Stimulated activated CD4-positive, alpha-beta T cell treated with anti-CD3 and anti-CD28 coated beads, Interleukin-1b, Interleukin-23, amount 100 ng/mL, for 1 hour (primary cell): ENCODE results near the gene CD248.
"Not testable (repeated sequence)": the region's sequence is repeated elsewhere in the genome, so short reads cannot be mapped to it uniquely, and the experiment has no call there.

Experiments
- DNase-seq, 2 donors: peaks; one replicate each; pipeline ENCODE4 v3.0.0-alpha.2; 2020; ENCODE audit warnings: low read depth in 2 of 2

Gene CD248

DNA sequence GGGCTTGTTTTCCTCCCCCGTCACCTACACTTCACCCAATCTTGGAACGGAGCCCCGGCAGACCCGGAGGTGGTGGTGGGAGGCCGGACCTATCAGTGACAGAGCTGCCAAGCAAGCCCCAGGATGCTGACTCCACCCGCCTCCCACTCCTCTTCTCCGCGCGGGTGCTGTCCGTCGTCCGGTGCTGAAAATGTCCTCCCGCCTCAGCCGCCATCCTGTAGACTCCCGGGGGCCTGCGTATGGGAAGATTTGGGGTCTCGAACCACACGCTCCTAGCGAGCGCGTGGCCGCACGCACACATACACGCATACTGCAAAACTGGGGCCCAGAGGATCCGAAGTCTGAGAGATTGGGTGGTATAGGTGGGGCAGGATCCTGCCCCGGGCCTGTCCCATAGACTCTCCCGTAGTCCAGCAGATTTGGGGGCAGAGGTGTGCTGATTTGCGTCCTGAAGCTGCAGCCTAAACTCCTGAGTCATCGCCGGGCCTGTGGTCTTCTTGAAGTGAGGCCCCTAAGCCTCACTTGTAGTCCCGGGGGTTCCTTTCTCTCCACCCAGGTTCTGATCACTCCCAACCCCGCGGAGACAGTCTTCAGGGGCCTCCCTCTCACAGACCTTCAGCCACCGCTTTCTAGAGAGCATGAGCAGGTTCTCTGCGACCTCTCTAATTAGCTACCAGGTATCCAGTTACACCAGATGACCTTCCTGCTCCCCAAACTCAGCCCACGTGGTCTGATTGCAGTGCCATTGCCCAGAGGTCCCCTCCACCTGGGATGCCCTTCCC, 27.1 kb downstream of the CD248 start:
- DNase-seq: peak; percentile 29 to 62

DNA sequence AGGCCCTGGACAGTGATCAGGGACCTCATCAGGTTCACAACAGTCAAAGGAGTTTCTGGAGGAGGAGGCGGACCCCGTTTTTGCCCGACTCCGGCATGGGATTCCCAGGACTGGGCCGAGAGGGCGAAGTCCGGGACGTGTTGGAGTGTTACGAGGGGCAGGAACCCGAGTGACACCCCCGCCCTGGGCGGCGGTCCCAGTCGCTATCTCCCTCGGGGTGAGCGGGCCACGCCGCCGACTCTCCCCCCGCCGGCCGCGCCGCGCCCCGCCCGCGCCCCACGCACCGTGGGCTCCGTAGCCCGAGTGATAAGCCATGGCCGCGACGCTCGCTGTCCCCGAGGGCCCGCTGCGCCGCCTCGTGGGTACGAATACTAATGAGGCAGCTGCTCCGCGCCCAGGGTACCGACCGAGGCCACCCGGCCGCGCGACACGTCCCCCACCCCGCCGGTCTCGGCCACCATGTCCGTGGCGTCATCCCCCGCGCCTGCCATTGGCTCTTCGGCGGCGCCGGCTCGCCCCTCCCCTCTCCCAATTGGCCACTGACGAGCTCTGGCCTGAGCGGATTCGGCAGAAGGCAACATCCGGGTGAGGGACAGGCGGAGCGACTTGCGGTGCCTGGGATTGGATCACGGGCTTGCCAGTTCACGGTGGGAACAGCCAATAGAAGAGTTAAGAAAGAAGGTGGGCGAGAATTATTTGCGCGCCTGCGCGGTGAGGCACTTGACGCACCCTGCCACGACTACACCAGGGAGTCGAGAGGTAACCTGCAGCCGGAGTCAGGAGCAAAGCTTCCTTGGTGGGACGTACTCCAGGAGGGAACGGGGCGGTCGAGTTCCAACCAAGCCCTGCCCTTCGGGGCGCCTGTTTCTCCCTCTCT, 27.9 kb downstream of the CD248 start, which contains the start of gene YIF1A:
TSS of gene YIF1A (minus strand) at position 473 of the 877 bp plus-strand sequence. CDS start at position 315, 158 bp downstream.
- peak; percentile 91 to 97 for DNase-seq

DNA sequence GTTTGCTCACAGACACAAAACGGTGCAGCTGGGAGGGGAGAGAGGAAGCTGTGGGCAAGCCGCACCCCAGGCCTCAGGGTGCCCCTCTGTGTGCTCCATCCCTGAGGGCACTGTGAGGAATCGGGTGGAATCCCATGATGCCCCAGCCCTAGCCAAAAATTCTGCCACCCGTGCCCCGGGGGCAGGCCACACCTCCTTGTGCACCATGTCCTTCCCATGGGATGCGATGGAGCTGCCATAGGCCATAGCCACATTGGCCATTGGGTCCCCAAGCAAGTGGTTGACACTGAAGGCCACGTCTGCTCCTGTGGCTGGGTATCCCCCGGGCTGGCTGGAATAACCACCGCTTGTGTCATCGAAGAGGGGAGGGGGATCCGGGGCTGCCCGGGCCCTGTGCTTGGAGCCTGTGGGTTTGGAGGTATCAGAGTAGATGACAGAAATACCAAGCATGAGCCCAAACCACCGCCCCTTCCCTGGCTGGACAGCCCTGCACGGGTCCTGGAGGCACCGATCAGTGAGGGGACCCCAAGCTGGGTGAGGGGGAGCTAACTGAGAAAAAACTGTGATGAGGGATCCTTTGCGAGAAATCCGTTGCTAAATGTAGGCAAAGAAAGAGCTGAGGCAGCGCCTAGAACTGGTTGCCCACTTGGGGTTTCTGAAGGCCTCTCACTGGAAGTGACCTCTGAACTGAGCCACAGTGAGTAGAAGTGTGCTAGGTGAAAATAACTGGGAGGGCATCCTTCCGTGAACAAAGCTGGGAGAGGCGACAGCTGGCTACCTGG, 28.8 kb downstream of the CD248 start:
- DNase-seq: no peak

DNA sequence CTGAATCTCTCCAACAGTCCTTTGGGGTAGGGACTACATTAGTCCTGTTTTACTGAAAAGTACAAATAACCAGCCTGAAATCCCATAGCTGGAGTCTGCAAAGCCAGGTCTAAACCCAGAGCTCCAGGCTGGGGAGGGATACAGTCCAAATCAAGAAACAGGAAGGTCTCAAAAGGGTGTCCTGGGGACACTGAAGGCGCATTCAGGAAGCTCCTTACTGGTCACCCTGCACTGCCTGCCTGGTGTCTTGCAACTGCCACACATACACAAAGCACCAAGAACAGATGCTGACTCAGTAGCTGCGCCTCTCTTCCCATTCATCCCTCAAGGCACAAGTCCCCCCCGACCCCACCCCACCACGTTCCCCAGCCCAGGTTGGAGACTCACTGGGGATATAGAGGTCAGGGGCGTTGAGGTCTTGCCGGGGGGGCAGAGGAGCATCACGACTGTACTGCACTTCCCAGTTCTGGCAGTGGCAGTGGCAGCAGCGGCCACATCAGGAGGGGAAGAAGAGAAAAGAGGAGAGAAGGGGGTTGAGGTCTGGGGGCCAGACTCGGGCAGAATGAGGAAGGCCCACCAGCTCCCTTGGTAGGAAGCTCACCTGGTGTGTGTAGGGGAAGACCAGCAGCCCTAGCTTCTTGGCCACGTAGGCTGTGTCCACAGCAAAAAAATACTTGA, 29.5 kb downstream of the CD248 start:
- no peak for DNase-seq

DNA sequence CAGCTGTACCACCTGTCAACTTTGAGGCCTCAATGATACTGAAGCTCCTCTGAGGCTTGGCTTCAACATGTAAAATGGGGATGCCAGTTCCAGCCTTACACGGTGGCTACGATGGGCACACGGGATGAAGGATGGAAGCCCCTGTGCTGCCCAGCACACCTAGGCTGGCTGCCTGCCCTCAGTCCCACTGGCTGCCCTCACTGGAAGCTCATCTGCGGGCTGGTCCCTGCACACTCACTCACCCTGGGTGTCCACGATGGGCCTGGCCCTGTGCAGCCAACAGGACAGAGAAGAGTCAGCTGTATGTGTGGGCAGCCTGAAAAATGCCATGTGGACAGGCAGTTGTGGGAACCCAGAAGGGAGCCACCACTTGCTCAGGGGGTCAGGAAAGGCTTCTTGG, 30.1 kb downstream of the CD248 start:
- DNase-seq: no peak

DNA sequence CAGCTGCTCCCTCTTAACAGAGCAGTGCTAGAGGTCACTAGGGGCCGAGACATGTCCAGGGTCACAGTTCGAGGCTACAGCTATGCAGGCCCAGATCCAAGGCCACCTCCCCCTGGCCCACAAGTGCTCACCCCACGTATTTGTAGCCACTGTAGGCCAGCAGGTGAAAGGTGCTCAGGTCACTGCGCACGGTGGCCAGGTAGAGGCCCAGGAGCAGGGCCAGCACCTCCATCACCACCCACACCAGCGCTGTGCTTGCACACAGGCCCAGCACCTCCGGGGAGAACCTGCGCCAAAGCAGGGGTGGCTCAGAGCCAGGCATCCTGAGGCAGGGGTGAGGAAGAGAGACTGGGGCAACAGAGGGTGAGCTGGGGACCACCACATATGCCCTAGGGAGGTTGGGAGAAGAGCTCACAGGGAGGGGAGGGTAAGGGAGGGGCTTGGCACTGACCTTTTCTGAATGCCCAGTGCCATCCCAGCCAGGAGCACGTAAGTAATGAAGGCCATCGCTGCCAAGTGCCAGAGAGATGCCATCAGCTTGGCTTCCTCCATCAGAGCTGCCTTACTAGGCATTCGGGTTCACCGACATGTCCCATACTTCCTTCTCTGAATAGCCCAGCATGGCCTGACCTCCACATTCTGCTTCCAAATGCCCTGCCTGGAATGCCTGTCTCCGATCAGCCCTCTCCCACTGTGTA, 31.4 kb downstream of the CD248 start:
- DNase-seq: no peak

DNA sequence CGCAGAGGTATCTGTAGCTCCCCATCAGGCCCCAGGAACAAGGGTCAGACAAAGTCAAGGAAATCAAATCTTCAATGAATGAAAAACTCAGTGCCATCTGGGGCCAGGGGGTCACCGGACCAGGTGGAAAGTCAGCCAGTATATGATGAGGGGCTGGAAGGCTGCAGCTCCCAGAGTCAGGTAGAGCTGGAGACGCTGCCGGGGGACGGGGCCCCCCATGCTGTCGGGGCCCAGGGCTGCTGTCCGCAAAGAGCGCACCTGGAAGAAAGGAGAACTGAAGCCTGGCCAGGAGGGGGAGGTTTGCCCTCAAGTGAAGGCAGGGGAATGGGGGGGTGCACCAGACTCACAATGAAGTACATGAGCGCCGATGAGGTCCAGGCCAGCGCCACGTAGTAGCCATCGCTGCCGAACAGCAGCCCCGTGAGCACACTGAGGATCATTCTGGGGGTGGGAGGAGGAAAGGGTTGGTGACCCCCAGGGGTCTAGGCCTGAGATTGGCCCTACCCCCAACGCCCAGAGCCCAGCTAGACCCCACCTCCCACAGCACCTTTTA, 32.2 kb downstream of the CD248 start:
- DNase-seq: no peak

DNA sequence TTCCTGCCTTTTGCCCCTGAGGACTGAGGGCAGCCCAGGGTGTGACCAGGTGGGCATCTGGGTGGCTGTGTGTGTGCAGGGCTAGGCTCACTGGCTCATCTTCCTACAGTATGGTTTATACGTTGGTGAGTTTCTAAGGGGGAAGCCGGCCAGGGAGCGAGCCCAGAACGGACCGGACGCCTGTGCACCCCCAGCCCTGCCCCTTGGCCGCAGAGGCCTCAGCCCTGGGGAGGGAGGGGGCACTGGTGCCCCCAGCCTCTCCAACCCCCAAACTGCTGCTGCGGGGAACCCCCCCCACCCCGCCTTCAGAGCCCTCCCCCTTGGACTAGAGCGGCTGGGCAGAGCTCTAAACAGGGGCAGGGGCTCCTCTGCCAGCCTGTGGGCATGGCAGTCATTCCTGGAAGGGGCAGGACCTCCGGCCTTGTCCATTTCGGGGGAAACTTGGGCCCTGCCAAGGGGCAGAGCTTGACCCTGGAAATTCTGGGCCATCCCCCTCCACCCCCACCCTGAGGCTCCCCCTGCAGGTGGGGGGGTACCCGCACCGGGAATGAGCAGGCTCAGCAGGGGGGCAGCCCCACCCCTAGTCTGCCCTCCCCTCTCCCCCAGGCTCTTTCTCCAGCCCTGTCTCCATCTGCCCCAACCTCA, 33.3 kb downstream of the CD248 start:
- DNase-seq: no peak

DNA sequence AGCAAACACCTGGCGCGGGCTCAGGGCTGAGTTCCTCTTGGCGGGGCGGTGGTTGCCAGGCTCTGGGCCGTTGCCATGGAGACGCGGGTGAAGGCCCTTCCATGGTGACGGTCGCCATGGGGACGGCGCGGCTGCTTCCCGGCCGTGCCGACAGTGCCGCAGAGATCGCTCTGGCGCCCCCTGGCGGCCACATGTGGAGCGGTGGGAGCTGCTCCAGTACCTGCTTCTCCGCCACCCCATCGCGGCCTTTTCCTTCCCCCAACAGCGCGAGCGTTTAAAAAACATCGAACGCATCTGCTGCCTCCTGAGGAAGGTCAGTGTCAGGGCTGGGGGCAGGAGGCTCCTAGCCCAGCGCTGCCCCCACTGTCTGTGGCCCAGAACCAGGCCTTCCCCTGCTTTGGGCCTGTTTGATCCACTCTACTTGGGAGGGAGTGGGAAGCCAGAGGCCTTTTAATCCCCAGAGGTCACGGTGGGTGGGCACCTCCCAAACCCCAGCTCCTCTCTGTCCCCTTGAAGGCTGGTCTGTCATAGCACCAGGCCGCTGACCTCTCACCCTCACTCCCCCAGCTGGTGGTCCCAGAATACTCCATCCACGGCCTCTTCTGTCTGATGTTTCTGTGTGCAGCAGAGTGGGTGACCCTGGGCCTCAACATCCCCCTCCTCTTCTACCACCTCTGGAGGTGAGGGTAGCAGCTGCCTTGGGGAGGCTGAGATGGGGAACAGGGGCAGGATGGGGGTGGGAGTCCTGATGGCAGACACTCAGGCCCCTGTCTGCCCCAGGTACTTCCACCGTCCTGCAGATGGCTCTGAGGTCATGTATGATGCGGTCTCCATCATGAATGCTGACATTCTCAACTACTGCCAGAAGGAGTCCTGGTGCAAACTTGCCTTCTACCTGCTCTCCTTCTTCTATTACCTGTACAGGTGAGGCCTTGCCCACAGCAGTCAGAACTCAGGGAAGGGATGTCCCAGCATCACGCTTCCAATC, 34.1 kb downstream of the CD248 start:
- peak; percentile 98 to 99 for DNase-seq

DNA sequence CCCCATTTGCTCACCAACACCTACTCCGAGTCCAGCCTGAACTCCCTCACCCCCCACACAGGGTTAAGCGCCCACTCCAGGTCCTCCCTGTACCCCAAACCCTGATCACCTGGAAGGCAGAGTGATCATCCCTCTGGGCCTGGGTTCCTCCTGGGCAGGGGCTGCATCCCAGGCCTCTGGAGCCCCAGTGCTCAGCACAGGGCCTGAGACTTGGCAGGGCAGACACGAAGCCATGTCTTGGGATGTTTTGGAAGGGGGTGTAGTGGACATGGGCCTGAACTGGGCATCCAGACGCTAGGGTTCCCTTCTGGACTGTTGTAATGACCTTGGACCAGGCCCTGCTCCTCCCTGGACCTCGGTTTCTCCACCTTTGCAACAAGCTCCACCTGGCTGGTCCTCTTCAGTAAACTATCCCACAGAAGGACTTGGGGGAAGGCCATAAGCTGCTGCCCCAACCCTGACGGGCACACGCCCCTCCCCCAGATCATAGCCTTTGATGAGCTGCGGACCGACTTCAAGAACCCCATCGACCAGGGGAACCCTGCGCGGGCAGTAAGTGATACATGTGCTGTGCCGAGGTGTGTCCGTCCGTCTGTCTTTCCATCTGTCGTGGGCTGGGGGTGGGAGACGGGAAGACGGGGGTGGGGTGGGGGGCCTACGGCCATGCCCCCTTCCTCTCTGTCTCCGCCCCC, 34.9 kb downstream of the CD248 start:
- DNase-seq: no peak

DNA sequence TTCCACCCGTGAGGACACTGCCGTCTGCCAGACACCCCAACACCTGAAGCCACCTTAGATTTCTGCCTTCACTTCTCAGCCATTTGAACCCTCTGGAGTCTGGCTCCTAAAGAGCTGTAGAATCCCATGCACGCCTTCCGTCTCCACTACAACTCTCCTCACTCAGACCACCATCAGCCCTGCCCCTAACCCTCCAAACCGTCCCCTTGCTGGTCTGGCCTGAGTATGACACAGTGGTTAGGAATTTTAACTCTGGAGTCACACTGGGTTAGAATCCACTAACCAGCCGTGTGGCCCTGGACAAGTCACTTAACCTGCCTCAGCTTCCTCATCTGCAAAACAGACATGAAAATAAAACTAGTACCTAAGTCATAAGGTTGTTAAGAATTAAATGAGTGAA, 35.8 kb downstream of the CD248 start:
- DNase-seq: no peak

DNA sequence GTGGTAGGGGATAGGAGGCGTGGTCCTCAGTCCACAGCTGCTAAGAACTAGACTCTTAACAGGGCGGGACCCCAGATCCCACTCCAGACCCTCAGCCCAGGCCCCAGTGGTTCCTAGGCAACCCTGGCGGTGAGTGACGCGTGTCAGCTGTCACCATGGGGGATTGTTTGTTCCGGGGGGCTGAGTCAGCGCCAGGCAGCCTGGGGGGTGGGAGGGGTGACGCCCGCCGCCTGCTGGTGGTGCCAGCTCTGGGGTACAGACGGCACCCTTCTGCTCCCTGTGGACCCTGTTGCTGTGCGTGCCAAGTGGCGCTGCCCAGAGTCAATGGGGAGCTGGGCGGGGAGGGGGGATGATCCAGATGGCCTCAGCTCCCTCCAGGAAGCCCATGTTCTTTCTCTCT, 36.4 kb downstream of the CD248 start:
- DNase-seq: no peak

DNA sequence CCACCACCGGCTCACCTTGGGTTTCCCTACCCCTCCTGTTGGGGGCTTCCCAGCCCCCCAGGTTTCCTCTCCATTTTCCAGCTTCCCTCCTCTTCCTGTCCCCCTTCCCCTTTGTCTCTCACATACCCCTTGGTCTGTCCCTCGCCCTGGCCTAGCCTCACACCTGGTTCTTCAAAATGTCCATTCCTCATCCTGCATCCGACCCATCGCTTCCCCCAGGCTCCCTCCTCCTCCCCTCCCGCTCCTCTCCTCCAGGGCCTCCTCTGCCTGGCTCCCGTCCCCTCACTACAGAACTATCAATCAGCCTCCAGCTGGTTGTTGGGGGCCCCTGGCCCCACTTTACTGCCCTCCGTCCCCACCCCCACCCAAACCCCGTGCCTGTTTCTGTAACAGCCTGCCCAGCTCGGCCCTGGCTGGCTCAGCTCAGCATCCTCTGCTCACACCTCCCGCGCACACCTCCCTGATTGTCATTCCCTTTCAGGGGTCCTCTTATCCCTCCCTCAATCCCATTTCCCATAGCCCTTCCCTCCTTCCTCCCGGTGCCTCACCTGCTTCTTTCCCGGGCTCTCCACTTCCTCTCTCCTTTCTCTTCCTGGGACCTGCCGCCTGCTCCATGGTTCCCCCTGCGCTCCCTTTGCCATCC, 37.6 kb downstream of the CD248 start:
- DNase-seq: no peak

DNA sequence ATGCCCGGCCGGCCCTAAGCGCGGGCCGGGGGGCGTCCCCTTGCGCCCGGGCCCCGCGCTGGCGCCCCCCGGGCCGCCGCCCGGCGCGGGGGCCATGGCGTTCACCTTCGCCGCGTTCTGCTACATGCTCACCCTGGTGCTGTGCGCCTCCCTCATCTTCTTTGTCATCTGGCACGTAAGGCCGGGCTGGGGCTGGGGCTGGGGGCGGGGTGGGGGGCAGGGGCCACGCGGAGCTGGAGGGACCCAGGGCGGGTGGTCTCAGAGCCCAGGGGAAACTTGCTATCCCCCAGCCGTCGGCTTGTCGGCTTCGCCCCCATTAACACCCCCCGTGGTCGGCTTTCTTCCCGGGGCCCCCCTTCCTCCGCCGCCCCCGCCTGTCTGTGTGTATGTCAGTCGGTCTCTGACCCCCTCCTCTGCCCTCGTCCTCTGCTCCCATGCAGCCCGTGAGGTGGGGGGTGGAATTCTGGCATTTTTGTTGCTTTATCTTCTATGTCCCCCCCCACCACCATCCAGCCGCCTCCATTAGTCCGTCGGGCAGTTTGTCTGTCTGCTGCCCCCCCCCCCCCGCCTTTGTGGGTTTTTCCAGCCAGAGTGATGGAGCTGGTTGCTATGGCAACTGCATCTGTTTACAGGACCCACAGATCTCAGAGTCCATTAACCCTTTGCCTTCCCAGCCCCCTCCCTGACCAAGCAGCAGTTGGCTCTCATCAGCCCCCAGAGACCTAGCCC, 38.3 kb downstream of the CD248 start:
- no peak for DNase-seq

DNA sequence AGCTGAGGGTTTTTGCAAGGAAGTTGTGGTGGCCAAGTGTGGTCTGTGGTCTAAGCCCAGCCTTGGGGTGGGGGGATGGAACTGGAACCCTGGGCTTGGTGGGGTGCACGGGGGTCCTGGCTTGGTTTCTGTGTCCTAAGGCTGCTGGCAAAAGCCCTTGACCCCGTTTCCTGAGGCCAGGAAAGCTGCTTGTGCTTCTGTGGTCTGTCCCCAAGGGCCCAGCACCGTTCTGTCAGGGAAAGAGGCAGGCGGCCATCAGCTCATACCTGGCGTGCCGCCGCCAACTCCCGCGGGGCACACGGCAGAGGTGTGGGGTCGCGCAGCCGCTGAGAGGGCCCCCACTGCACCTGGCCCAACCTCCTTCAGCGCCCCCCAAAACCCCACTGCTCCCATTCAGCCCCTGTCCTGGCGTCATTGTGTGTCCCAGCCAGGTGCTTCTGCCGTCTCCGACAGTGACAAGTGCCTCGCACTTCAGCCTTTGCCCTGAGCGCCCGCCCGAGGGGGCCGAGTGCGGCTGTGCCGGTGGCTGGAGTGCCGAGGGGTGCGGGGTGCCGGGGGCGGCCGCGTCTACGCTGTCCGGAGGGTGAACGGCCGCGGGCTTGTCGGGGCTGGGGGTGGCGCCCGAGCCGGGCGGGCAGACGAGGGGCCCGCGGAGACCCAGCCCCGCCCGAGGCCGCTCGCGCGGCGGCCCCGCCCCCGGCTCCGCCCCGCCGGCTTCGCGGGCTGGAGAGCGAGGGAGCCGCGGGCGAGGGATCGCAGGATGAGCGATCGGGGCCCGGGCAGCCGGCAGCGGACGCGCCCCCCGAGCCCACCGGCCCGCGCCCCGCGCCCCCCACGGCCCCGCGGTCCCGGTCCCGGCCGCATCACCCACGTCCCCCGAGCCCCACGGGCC, 39.1 kb downstream of the CD248 start, which contains the start of gene CNIH2:
TSS of gene CNIH2 (plus strand) at position 705 of the 892 bp plus-strand sequence. CDS start 282 bp downstream, outside the sequence.
- no peak for DNase-seq

DNA sequence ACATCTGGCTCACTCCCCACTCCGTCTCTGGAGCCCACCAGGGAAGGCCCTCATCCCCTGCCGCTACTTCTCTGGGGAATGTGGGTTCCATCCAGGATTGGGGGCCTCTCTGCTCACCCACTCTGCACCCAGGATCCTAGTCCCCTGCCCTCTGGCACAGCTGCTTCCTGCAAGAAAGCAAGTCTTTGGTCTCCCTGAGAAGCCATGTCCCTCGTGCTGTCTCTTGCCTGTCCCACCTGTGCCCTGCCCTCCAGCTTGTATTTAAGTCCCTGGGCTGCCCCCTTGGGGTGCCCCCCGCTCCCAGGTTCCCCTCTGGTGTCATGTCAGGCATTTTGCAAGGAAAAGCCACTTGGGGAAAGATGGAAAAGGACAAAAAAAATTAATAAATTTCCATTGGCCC, 39.8 kb downstream of the CD248 start:
- DNase-seq: not testable (repeated sequence)
